ENCODE data around the gene DNMT3L.

DNA sequence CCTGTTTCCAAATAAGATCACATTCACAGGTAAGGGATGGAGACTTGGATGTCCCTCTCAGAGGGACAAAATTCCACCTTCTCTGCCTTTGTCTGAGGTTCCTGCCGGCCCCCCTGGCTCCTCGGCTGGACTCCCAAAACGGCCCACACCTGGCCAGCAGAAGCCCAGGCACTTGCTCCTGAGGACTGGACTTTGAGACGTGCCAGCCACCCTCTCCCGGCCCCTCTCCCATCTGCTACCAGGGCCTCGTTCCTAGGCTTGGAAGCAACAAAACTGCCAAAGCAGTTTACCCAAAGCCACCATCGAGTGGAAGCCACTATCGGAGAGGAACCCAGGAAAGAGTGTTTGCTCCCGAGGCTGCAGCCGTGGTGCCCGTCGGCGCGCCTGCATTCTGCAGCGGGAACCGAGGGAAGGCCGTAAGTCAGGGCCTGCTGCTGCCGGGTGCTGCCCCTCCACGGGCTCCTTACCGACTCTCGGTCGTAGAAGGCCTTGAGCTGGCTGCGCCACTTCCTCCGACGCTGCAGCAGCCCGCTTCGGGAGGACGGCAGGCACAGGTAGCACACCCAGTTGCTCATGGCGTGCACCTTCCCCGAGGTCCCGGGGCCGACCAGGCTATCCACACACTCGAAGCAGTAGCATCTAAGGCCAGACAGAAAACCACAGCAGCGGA, 3.5 kb downstream of the DNMT3L start:
- TF ChIP-seq, protein P1, sequence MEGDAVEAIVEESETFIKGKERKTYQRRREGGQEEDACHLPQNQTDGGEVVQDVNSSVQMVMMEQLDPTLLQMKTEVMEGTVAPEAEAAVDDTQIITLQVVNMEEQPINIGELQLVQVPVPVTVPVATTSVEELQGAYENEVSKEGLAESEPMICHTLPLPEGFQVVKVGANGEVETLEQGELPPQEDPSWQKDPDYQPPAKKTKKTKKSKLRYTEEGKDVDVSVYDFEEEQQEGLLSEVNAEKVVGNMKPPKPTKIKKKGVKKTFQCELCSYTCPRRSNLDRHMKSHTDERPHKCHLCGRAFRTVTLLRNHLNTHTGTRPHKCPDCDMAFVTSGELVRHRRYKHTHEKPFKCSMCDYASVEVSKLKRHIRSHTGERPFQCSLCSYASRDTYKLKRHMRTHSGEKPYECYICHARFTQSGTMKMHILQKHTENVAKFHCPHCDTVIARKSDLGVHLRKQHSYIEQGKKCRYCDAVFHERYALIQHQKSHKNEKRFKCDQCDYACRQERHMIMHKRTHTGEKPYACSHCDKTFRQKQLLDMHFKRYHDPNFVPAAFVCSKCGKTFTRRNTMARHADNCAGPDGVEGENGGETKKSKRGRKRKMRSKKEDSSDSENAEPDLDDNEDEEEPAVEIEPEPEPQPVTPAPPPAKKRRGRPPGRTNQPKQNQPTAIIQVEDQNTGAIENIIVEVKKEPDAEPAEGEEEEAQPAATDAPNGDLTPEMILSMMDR (conservative IDR thresholded peaks at IDR 0.05; ENCODE audit: low read length), result no peak
- TF ChIP-seq EZH2phosphoT487 (IDR thresholded peaks at IDR 0.05; ENCODE audit: borderline replicate concordance, low read depth, low read length), result no peak
